CD4-positive, alpha-beta T cell treated with Interleukin-15 for 1 hour (primary cell): Measurements from ENCODE around the gene HDGFL2.
"Not testable (repeated sequence)": the region's sequence is repeated elsewhere in the genome, so short reads cannot be mapped to it uniquely, and the experiment has no call there.

Source experiments
- DNase-seq: peaks from one replicate; pipeline ENCODE4 v3.0.0-alpha.2; 2020

HDGFL2 gene

GRCh38 chr19:4517451-4518057, 45.5 kb downstream of the HDGFL2 start:
- DNase-seq, result no peak

- DNase-seq, result no peak
Measured at GRCh38 chr19:4518345-4519171, 46.5 kb downstream of the HDGFL2 start, which contains the start of gene PLIN4. PLIN4 (minus strand) TSS chr19:4518486; CDS start chr19:4518272, 214 bp downstream.

- DNase-seq, result no peak
Measured at GRCh38 chr19:4519172-4519496, 47.0 kb downstream of the HDGFL2 start.

- no peak for DNase-seq
Measured at GRCh38 chr19:4519521-4520277, 47.6 kb downstream of the HDGFL2 start.

GRCh38 chr19:4521170-4521887, 49.2 kb downstream of the HDGFL2 start:
- DNase-seq, result no peak

GRCh38 chr19:4521888-4522242, 49.8 kb downstream of the HDGFL2 start:
- no peak for DNase-seq

GRCh38 chr19:4522291-4523002, 50.4 kb downstream of the HDGFL2 start:
- DNase-seq, result no peak

GRCh38 chr19:4523306-4524110, 51.4 kb downstream of the HDGFL2 start:
- DNase-seq, result peak; percentile 33

- DNase-seq, result peak; percentile 56
Measured at GRCh38 chr19:4524808-4525562, 52.9 kb downstream of the HDGFL2 start.

- DNase-seq, result no peak
Measured at GRCh38 chr19:4525563-4526002, 53.5 kb downstream of the HDGFL2 start.

GRCh38 chr19:4527377-4527776, 55.3 kb downstream of the HDGFL2 start:
- DNase-seq, result not testable (repeated sequence)

- DNase-seq, result no peak
Measured at GRCh38 chr19:4528843-4529242, 56.7 kb downstream of the HDGFL2 start.

- DNase-seq, result no peak
Measured at GRCh38 chr19:4529924-4530522, 57.9 kb downstream of the HDGFL2 start.

- DNase-seq, result no peak
Measured at GRCh38 chr19:4531562-4532165, 59.6 kb downstream of the HDGFL2 start.

- DNase-seq, result no peak
Measured at GRCh38 chr19:4533334-4533733, 61.2 kb downstream of the HDGFL2 start.

GRCh38 chr19:4533835-4534424, 61.8 kb downstream of the HDGFL2 start:
- no peak for DNase-seq

GRCh38 chr19:4534836-4535658, 63.0 kb downstream of the HDGFL2 start, which contains the start of gene PLIN5:
PLIN5 (minus strand) TSS chr19:4535224; CDS start chr19:4534074, 1,150 bp downstream.
- peak; percentile 63 for DNase-seq

- no peak for DNase-seq
Measured at GRCh38 chr19:4536798-4537197, 64.7 kb downstream of the HDGFL2 start.
